Fibroblast of skin of right biceps (primary cell): ENCODE results near the gene SF3B6.
"Not testable (repeated sequence)": the region's sequence is repeated elsewhere in the genome, so short reads cannot be mapped to it uniquely, and the experiment has no call there.

Experiments
- DNase-seq: peaks from one replicate; pipeline ENCODE4 v3.0.0-alpha.2; 2013

Gene SF3B6

DNA sequence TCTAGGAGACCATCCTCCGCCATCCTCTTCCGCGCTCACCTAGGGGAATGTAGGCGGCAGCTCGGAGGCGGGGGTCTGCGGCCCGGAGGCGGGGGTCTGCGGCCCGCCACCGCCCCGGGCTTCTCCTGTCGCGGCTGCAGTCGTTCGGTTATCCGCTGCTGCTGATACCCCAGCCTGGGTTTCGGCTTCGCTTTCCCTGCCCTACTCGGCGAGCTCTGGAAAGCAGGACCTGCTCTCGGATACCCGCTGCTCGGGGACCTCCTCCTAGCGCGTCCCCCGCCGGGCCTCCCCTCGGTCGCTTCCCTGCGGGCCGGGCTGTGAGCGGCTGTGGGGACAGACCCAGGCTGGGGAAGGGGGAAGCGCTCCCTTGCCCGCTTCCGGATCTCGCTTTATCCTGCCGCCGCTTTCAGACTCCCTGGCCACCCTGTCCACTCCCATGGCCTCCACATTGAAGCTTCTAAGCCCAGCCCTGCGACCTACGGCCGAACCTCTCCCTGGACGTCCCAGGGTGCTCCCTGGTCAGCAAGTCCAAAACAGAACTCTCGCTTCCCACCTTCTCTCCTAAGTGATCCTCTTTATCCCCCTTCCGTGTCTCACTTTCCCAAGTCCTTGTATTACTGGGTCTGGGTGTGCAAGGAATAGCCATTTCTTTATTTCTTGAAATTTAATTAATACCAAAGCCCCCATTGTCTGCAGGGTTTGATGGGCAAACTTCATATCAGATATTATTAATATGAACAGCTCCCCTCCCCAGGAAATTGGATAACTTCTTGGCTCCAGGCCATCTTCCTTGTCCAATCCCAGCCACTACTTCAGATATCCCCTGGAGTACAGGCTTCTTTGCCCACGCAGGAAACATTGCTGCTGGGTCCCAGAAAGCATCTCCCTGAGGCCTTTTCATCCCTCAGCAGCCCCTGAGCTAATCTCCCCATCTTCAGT, 25.8 kb downstream of the SF3B6 start:
- no peak for DNase-seq

DNA sequence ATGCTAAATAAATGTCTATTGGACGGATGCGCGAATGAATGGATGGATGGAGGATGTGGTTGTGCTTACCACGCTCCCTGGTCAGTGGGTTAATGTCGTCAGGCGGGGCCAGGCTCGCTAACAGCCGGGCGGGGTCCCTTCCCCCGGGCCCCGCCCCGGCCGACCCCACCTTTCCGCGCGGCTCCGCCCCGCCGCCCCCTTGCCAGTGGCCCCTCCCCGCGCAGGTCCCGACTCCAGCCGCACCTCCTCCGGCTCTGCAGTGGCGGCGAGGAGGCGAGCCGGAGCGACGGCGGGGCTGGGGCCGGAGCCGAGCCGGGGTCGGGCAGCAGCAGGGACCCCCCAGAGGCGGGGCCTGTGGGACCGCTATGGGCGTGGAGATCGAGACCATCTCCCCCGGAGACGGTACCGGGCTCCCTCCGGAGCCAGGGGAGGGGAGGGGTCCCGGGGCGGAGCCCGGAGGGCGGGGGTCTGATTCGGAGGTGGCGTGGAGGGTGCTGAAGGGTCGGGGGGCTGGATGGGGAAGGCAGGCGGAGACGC, 26.6 kb downstream of the SF3B6 start, which contains the start of gene FKBP1B:
TSS of gene FKBP1B (plus strand) at position 257 of the 537 bp plus-strand sequence. CDS start at position 366, 109 bp downstream.
- peak; percentile 43 for DNase-seq

DNA sequence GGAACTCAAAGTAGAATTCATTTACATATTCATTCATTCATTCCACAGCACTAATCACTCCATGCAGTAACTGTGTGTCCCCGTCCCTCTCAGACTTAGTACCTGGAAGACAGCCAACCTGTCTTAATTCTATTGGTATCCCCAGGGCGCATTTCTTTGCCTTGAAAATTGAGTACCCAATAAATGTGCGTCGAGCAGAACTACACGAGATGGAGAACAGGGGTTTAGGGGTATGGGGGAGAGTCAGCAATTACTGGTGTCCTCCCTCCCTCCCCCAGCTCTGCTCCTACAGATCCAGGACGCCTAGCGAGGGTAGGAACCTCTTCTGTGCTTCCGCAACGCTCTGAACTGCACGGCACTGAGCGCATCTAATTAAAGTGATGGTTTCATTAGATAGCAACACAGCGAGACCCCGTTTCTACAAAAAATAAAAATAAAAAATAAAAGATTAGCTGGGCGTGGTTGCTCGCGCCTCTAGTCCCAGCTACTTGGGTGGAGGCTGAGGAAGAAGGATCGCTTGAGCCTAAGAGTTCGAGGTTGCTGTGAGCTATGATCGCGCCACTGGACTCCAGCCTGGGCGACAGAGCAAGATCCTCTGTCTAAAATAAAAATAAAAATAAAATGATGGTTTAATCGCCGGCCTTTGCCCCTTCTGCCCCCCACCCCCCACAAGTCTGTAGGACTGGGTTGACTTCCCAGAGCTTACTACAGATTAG, 27.2 kb downstream of the SF3B6 start:
- DNase-seq, result no peak

DNA sequence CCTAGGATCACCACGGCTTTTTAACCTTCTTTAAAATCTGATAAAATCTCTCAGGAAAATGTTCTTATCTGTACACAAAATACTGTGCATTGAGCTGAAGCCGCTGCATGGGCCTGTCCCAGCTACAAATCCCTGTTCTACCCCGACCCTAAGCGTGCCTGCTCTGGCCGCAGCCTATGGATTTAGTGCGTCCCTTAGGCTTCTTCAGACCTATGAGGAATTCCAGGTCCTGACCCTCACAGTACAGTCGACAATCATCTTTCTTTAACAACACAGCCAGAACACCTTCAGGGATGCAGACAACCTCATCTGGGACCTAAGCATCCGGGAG, 28.5 kb downstream of the SF3B6 start:
- DNase-seq, result no peak

DNA sequence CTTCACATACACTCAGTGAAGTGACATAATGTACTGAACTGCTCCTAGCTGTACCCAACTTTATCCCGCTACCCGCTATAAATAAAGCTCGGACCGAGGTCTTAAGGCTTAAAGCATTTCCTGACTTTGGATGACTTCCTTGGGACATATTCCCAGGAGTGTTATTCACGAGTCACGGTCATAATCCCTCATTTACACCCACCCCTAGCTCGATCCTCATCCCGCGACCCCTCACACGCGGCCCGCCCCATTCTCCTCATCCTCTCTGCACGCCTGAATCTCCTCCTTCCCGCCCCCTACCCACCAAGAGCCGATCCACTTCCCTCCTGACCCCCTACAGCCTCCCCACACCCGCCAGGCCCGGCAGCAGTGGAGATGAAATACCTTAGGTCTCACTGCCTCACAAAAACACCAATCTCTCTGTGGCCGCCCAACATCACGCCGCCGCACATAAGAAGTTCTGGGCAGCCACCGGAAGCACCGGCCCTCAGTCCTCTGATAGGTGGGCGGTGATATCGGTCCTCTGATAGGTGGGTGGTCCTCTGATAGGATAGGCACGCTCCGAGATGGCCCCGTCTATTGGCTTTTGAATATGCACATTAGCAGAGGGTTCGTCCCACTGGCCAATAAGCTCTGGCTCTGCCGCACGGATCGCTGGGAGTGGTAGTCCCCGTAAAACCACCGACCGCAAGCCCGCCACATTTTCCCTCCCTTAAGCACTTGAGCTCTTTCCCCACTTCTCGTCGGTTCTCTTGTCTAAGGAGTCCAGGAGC, 29.0 kb downstream of the SF3B6 start, which contains the start of gene WDCP:
TSS of gene WDCP (minus strand) at position 462 of the 773 bp plus-strand sequence. CDS start 7,897 bp downstream, outside the sequence.
- DNase-seq, result peak; percentile 99

DNA sequence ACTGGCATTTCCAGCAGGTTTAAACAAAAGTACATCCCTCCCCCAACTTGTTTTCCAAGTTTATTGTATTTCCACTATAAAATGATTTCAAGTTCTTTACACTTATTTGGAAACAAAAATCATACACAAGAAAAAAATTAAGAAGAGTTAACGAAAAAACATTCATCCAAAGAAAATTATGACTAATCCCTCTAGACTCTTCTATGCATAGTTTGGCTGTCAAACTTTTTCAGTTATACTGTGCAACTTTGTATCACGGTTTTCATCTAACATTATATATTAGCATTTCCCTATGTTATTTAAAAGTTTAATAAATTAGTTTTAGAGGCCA, 29.6 kb downstream of the SF3B6 start:
- no peak for DNase-seq

DNA sequence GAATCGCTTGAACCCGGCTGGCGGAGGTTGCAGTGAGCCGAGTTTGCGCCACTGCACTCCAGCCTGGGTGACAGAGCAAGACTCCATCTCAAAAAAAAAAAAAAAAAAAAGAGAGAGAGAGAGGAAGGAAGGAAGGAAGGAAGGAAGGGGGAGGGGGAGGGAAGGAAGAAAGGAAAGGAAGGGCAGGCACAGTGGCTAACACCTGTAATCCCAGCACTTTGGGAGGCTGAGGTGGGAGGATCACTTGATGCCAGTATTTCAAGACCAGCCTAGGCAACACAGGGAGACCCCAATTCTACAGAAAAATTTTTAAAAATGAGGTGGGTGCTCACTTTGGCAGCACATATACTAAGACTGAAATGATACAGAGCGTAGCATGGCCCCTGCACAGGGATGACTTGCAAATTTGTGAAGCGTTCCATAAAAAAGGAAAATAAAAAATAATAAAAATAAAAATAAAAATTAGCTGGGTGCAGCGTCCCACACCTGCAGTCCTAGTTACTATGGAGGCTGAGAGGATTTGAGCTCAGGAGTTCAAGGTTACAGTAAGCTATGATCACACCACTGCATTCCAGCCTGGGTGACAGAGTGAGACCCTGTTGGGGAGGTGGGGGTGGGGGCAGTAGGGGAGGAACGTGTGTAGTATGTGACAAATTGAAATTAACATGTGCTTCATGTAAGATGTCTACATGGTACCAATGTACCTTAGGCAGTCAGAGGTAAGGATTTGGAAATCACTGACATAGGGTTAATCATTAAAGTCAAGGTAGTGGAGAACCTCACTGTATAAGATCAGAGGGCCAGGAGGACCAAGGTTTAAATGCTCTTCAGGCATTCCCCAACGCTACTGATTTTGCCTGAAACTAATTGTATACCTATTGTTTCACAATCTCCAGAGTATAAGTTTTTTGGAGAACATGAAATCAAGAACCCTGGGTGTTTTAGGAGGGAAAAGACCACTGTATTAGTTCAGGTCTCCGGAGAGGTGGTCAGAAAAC, 30.3 kb downstream of the SF3B6 start:
- no peak for DNase-seq

DNA sequence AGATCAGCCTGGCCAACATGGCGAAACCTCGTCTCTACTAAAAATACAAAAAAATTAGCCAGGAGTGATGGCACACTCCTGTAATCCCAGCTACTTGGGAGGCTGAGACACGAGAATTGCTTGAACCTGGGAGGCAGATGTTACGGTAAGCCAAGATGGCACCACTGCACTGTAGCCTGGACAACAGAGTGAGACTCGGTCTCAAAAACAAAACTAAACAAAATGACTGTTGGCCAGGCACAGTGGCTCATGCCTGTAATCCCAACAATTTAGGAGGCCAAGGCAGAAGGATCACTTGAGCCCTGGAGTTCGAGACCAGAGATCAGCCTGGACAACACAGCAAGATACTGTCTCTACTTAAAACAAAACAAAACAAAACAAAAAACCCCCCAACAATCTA, 33.0 kb downstream of the SF3B6 start:
- not testable (repeated sequence) for DNase-seq

DNA sequence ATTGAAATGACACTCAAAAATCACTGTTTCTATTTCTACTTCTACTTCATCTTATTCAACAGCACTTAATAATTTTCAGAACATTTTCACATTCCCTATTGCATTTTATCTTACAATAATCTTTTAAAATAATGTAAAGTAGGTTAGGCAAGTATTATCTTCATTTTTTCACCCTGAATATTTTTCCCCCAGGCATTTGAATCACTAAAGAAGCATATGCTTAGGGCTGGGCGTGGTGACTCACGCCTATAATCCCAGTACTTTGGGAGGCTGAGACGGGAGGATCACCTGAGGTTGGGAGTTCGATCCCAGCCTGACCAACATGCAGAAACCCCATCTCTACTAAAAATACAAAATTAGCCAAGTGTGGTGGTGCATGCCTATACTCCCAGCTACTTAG, 35.6 kb downstream of the SF3B6 start:
- no peak for DNase-seq

DNA sequence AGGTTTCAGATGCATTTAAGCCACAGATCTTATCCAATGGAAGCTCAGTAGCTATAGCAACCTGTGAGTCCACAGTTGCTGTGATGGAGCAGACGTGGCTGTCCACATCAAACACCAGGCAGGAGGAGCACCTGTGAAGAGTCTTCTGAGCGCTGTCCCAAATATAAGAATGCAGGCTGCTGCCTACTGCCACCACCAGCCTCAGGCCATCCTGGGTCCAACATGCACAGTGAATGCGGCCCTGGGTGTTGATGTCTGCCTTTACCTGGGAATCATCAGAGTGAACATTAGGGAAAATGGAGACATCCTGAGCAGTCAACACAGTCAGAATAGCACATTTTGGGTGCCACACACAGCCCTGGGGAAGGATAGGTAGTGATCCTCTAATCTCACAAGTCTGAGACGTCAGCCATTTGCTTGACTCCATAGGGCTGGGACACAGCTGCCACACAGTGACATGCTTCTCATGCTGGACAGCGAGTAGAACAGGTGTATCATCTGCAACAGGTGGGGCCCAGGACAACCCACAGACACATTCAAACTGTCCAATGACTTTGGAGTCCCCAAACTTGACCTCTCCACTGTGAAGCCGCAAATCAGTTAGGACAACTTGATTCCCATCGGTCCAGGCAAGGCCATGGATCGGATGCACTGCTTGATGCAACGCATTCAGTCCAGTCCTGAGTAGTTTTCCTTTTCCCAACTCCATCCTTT, 37.2 kb downstream of the SF3B6 start:
- no peak for DNase-seq

DNA sequence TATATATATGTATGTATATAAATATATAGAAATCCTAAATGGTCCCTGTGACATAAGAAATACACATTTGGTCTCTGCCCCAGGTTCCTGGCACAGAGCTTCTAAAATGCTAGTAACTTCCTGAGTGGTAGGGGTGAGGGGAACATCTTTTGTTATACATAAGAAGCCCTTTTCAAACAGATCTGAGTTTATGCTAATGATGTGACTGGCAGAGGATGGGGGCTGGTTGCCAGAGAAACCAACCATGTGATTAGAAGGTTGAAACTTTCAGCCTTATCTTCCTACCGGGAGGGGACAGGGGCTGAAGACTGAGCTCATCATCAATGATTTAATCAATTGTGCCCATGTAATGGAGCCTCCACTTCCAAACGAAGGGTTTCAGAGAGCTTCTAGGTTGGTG, 49.9 kb downstream of the SF3B6 start:
- DNase-seq, result no peak

DNA sequence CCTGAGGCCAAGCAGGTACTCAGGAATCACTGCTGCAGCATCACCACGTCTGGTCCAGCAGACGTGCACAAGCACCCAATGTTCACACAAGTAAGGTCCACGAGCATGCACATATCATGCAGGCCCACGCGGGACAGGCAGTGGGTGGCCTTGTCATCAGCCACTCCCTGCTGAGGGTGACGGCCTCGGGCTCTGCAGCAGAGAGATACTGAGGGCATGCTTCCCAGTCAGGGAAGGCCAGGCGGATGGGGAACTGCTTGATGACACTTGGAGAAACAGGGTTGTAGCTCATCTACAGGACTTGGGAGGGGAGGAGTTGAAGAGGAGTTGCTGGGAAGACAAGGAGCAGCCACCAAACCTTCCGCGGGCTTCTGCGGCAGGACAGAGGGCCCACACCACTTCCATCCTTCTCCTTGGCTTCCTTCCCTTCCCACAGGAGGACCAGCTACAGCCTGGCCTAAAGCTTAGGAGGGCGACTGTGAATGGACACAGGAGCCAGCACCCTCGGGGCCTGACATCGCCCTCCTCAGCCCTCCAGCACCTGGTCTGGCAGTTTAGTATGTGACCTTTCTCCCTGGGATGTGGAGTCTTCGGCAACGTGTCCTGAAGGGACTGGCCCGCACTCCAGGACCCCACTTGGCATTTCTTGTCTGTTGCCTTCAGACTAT, 51.0 kb downstream of the SF3B6 start:
- DNase-seq, result no peak

DNA sequence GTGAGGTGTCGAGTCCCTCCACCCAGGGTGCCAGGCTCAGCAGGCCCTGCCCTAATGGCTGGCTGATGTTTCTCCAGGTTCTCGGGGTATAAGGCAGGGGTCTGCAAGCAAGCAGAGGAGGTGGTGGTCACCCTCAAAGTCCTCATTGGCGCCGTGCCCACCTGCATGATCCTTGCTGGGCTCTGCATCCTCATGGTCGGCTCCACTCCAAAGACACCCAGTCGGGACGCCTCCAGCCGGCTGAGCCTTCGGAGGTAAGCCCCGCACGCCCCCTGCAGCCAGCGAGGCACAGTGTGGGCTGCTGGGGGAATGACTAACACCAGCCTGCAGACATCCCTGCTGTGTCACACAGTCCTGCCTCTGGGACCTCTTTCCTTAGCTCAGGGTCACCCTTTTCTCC, 52.1 kb downstream of the SF3B6 start:
- DNase-seq, result peak; percentile 34

DNA sequence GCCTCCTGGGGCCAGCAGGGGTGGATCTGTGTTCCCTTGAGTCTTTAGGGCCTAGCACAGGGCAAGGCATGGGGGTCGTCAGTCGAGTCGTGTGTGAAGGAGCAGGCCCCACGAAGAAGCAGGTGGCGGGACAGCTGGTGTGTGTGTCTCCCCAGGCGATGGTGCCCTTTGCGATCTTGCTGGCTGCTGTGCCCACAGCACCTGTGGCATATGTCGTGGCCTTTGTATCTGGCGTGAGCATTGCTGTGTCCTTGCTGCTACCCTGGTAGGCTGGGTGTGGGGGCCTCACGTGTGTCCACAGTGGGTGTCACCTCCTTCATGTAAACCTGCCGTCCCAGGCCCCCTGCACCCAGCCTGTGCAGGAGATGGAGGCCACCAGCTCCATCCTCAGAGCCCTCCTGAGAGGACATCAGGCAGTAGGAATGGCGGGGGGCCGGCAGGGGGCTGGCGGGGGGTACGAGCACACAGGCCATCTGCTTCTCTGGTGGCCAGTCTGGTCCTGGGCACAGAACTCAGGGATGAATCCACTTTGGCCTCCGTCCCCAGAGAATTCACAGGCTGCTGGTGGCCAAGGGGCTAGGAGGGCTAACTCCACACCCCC, 53.1 kb downstream of the SF3B6 start:
- DNase-seq, result no peak

DNA sequence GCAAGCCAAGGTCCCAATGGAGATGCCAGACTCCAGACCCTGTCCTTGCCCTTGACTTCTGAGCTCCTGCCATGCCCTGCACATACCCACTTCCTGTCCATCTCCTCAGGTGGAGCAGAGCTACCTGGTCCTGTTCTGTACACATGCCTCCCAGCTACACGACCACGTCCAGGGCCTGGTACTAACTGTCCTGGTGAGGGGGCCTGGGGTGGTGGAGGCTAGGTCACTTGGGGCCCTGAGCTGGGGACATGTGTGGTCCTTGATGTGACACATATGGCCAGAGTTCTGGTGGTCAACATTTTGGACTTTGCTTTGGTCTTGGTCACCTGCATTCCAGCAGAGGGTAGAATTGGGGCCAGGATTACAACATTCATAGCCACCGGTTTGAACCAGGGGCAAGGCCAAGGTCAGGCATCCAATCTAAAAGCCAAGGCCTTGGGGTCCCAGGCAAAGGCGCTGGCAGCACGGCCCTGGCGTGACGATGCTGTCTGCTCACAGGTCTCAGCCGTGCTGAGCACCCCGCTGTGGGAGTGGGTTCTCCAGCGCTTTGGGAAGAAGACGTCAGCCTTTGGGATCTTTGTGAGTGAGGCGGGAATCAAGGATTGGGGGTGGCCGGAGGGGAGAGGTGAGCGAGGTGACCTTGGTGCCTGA, 53.7 kb downstream of the SF3B6 start:
- DNase-seq, result no peak

DNA sequence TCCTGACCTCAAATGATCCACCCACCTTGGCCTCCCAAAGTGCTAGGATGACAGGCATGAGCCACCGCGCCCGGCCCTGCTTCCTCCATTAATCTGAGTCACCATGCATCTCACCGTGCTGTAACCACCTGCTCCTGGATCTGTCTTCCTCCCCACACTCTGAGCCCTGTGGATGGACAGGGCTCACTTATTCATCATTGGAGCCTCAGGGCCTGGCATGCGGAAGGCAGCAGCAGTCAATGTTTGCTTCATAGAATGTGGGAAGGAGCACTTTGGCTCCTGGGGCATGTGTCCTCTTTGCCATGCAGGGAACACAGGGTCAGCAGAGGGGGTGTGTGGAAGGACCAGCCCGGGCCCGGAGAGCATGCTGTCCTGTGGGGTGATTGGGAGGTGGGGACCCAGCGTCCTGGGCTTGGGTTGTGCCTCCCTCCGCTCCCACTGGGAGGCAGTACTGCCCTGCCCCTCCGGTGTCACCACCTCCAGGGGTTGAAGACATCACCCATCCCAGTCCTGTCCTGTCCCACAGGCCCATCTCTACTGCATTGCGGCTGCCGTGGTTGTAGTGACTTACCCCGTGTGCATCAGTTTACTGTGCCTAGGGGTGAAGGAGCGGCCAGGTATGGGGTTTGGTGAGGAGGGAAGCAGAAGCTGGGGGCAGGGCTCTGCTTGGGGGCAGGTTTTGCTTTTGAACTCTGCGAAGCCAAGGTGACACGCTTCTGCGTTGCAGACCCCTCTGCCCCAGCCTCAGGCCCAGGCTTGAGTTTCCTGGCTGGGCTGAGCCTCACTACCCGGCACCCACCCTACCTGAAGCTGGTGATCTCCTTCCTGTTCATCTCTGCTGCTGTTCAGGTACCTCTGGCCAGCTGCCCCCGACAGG, 54.8 kb downstream of the SF3B6 start:
- DNase-seq, result no peak

DNA sequence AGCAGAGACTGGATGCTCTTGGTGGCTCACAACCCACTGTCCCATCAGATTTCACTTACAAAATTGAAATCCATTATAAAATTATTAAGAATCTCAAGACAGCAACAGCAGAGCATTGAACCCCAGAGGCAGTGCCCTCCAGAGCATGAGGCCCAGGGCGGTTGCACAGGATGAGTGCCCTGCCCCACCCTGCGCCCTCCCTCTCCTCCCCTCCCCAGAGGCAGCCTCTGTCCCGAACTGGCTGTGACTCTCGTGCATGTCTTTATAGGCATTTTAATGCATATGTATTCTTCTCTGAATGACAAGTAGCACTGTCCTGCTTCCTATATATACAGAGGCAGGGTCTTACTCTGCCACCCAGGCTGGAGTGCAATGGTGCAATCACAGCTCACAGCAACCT, 55.9 kb downstream of the SF3B6 start:
- no peak for DNase-seq

DNA sequence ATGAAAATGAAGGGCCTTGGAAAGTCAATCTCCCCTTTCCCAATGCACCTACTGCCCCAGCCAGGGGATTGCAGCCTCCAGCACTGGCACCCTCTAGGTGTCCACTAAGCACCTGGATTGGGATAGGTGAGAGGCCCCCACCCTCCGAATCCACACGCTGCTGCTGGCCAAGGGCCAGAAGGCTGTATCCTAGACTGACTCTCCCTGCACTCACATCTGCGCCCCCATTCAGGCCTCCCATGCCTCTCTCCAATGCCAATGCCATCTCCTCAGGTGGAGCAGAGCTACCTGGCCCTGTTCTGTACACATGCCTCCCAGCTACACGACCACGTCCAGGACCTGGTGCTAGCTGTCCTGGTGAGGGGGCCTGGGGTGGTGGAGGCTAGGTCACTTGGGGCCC, 56.4 kb downstream of the SF3B6 start:
- no peak for DNase-seq

DNA sequence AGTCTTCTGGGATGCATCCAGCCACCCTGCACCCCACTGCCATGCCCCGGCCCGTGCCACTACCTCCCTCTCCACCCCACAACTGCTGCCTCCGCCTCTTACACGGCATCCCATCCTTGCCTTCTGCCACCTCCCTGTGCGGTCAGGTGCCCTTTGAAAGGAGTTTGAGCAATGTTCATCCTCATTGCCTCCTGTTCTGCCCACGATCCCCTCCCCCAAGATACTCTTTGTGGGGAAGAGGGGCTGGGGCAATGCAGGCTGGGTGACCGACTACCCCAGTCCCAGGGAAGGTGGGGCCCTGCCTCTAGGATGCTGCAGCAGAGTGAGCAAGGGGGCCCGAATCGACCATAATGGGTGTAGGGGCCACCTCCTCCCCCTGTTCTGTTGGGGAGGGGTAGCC, 57.9 kb downstream of the SF3B6 start:
- no peak for DNase-seq
